Neural cell (in vitro differentiated cells): ENCODE data around the gene C1QC. TPM values are rescaled to one million over a fixed set of nuclear protein-coding genes. Genes with fewer than 3 reads are reported as not detected.

Experiments
- H2AFZ ChIP-seq: fragments of 200-600, 300-800 bp; sonication (generic), shearing (Covaris generic); 2 replicates; pipeline ENCODE4 v1.6.0; 2014; ENCODE audit warnings: low read depth, mild to moderate bottlenecking, antibody characterized with exemption, low read length, moderate library complexity
- H3F3A ChIP-seq: fragments of 200-600 bp; shearing (Covaris generic); 2 replicates; pipeline ENCODE4 v1.6.1; 2016; ENCODE audit warnings: mild to moderate bottlenecking, moderate library complexity, mixed read lengths, antibody characterized with exemption, low read length; ENCODE audit not compliant: insufficient read depth, poor library complexity, severe bottlenecking
- H3K27ac ChIP-seq: fragments of 200-600, 300-800 bp; sonication (generic), shearing (Covaris generic); 2 replicates; pipeline ENCODE4 v1.5.1; 2014; ENCODE audit warnings: mild to moderate bottlenecking, low read length, moderate library complexity
- H3K27me3 ChIP-seq: fragments of 300-800, 200-600 bp; sonication (generic), shearing (Covaris generic); 2 replicates; pipeline ENCODE4 v1.6.0; 2014; ENCODE audit warnings: mild to moderate bottlenecking, low read depth, low read length, moderate library complexity; ENCODE audit not compliant: insufficient read depth
- H3K36me3 ChIP-seq: fragments of 300-800, 200-600 bp; sonication (generic), shearing (Covaris generic); 2 replicates; pipeline ENCODE4 v1.5.1; 2014; ENCODE audit warnings: mild to moderate bottlenecking, antibody characterized with exemption, low read length, moderate library complexity; ENCODE audit not compliant: insufficient read depth
- H3K4me2 ChIP-seq: fragments of 300-800, 200-600 bp; sonication (generic), shearing (Covaris generic); 2 replicates; pipeline ENCODE4 v1.6.0; 2014; ENCODE audit warnings: mild to moderate bottlenecking, low read length
- H3K4me3 ChIP-seq: fragments of 300-800, 200-600 bp; sonication (generic), shearing (Covaris generic); 2 replicates; pipeline ENCODE4 v1.5.1; 2014; ENCODE audit warnings: mild to moderate bottlenecking, low read length, moderate library complexity
- H3K79me2 ChIP-seq: fragments of 200-600 bp; shearing (Covaris generic); replicated peaks from 2 replicates; pipeline ENCODE4 v1.6.0; 2014; ENCODE audit warnings: mild to moderate bottlenecking, low read length, moderate library complexity; ENCODE audit not compliant: insufficient read depth
- H3K9ac ChIP-seq: fragments of 300-800, 200-600 bp; sonication (generic), shearing (Covaris generic); 2 replicates; pipeline ENCODE4 v1.6.1; 2016; ENCODE audit warnings: mild to moderate bottlenecking, low read length, mixed read lengths
- H3K9me2 ChIP-seq: fragments of 200-600 bp; shearing (Covaris generic); 2 replicates; pipeline ENCODE4 v1.6.1; 2016; ENCODE audit warnings: mild to moderate bottlenecking, low read length, mixed read lengths; ENCODE audit not compliant: insufficient read depth
- H3K9me3 ChIP-seq: fragments of 200-600, 300-800 bp; sonication (generic), shearing (Covaris generic); 2 replicates; pipeline ENCODE4 v1.6.1; 2016; ENCODE audit warnings: mild to moderate bottlenecking, mixed run types, low read length, moderate library complexity, mixed read lengths
- H4K20me1 ChIP-seq: fragments of 200-600 bp; shearing (Covaris generic); 2 replicates; pipeline ENCODE4 v1.6.1; 2016; ENCODE audit warnings: mild to moderate bottlenecking, mixed run types; ENCODE audit not compliant: insufficient read depth
- EP300 ChIP-seq: fragments of 450-650 bp; conservative IDR thresholded peaks from 2 replicates; pipeline ENCODE4 v1.6.1; 2014; ENCODE audit warnings: antibody characterized with exemption, mild to moderate bottlenecking, moderate library complexity; ENCODE audit not compliant: poor library complexity, severe bottlenecking
- EZH2 ChIP-seq: fragments of 200-600, 300-800 bp; shearing (Covaris generic), sonication (generic); IDR thresholded peaks from 2 replicates; pipeline ENCODE4 v1.6.1; 2014; ENCODE audit warnings: antibody characterized with exemption, low read length, borderline replicate concordance, mild to moderate bottlenecking; ENCODE audit not compliant: insufficient read depth, poor library complexity, severe bottlenecking
- MXI1 ChIP-seq: fragments of 450-650 bp; conservative IDR thresholded peaks from 2 replicates; pipeline ENCODE4 v1.6.1; 2014; ENCODE audit warnings: antibody characterized with exemption, mild to moderate bottlenecking; ENCODE audit not compliant: poor library complexity, severe bottlenecking
- POLR2AphosphoS5 ChIP-seq: IDR thresholded peaks from 2 replicates; pipeline ENCODE4 v1.6.1; 2012
- SMC3 ChIP-seq: fragments of 450-650 bp; conservative IDR thresholded peaks from 2 replicates; pipeline ENCODE4 v1.6.1; 2014; ENCODE audit warnings: antibody characterized with exemption, mild to moderate bottlenecking, moderate library complexity; ENCODE audit not compliant: poor library complexity
- TAF1 ChIP-seq: IDR thresholded peaks from 2 replicates; pipeline ENCODE4 v1.6.1; 2012; ENCODE audit warnings: low read depth
- polyA plus RNA-seq: library from polyadenylated mRNA; depleted of rRNA; stranded (reverse); fragments of >200 nt; gene quantifications from 2 replicates; pipeline ENCODE4 v1.2.3, GENCODE V29; 2014
- small RNA-seq, 3 experiments: library from RNA; depleted of rRNA; stranded (forward); fragments of <200 nt; gene quantifications; one replicate each; pipeline ENCODE3, GENCODE V24; 2012
- TF ChIP-seq, protein P1 (sequence below): IDR thresholded peaks from 2 replicates; pipeline ENCODE4 v1.6.1; 2012; ENCODE audit warnings: borderline replicate concordance
- TF ChIP-seq, protein P2 (sequence below): fragments of 450-650 bp; IDR thresholded peaks from 2 replicates; pipeline ENCODE4 v1.5.1; 2014; ENCODE audit warnings: antibody characterized with exemption, mild to moderate bottlenecking, moderate library complexity; ENCODE audit not compliant: poor library complexity, severe bottlenecking

C1QC gene
- polyA plus RNA-seq, 1 donor from 2014 or later = not detected

DNA sequence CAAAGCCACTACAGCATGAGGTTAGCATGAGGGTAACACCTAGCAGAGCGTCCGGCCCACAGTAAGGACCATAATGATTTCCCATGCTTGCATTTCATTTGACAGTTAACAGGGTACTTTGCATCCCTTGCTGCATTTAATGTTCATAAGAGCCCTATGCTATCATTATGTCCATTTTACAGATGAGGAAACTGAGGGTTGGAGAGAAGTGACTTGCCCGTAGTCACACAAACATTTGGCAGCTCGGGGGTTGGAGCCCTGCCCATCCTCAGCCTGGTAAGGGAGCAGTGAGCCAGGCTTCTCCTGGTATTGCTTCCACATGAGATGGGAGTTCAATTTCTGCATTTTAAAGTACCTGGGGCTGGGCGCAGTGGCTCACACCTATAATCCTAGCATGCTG lies 50.7 kb downstream of the C1QC start:
- Histone ChIP-seq H3K9me3 (no peaks in the 10 kb centered on the region), H3K9ac (no peak overlapping the region), H3K36me3 (no peaks in the 10 kb centered on the region), H3K79me2 (no peaks in the 10 kb centered on the region), H3K9me2 (no peaks in the 10 kb centered on the region), H3K27me3 (no peaks in the 10 kb centered on the region), H4K20me1 (no peaks in the 10 kb centered on the region), H2AFZ (no peak overlapping the region), H3K4me3 (no peak overlapping the region), H3F3A (no peaks in the 10 kb centered on the region), H3K27ac (no peak overlapping the region), H3K4me2 (no peak overlapping the region)
- TF ChIP-seq, protein P1, sequence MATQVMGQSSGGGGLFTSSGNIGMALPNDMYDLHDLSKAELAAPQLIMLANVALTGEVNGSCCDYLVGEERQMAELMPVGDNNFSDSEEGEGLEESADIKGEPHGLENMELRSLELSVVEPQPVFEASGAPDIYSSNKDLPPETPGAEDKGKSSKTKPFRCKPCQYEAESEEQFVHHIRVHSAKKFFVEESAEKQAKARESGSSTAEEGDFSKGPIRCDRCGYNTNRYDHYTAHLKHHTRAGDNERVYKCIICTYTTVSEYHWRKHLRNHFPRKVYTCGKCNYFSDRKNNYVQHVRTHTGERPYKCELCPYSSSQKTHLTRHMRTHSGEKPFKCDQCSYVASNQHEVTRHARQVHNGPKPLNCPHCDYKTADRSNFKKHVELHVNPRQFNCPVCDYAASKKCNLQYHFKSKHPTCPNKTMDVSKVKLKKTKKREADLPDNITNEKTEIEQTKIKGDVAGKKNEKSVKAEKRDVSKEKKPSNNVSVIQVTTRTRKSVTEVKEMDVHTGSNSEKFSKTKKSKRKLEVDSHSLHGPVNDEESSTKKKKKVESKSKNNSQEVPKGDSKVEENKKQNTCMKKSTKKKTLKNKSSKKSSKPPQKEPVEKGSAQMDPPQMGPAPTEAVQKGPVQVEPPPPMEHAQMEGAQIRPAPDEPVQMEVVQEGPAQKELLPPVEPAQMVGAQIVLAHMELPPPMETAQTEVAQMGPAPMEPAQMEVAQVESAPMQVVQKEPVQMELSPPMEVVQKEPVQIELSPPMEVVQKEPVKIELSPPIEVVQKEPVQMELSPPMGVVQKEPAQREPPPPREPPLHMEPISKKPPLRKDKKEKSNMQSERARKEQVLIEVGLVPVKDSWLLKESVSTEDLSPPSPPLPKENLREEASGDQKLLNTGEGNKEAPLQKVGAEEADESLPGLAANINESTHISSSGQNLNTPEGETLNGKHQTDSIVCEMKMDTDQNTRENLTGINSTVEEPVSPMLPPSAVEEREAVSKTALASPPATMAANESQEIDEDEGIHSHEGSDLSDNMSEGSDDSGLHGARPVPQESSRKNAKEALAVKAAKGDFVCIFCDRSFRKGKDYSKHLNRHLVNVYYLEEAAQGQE = no peak
- no peak for TF ChIP-seq MXI1
- no peak for TF ChIP-seq SMC3

DNA sequence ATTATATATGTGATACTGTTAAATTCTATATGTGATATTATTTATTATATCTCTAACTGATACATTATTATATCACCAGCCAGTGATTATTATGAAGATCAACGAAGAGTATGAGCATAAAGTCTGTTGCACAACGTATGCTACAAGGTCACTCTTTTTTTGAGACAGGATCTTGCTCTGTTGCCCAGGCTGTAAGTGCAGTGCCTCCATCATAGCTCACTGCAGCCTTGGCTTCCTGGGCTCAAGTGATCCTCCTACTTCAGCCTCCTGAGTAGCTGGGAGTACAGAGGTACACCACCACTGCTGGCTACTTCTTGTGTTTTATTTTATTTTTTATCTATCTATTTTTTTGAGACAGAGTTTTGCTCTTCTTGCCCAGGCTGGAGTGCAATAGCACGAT lies 53.2 kb downstream of the C1QC start:
- H2AFZ ChIP-seq = no peak overlapping the region
- H3K9me2 ChIP-seq = no peaks in the 10 kb centered on the region
- no peak overlapping the region for H3K27ac ChIP-seq
- H3K4me3 ChIP-seq = no peak overlapping the region
- TF ChIP-seq, protein P1 = no peak
- TF ChIP-seq EZH2 (no peak), POLR2AphosphoS5 (no peak), MXI1 (no peak), SMC3 (no peak), EP300 (no peak), TAF1 (no peak)
- TF ChIP-seq, protein P2, sequence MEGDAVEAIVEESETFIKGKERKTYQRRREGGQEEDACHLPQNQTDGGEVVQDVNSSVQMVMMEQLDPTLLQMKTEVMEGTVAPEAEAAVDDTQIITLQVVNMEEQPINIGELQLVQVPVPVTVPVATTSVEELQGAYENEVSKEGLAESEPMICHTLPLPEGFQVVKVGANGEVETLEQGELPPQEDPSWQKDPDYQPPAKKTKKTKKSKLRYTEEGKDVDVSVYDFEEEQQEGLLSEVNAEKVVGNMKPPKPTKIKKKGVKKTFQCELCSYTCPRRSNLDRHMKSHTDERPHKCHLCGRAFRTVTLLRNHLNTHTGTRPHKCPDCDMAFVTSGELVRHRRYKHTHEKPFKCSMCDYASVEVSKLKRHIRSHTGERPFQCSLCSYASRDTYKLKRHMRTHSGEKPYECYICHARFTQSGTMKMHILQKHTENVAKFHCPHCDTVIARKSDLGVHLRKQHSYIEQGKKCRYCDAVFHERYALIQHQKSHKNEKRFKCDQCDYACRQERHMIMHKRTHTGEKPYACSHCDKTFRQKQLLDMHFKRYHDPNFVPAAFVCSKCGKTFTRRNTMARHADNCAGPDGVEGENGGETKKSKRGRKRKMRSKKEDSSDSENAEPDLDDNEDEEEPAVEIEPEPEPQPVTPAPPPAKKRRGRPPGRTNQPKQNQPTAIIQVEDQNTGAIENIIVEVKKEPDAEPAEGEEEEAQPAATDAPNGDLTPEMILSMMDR = no peak
- H3K27me3 ChIP-seq = no peaks in the 10 kb centered on the region
- H3K9me3 ChIP-seq = no peaks in the 10 kb centered on the region
- H3F3A ChIP-seq = no peaks in the 10 kb centered on the region
- no peak overlapping the region for H3K4me2 ChIP-seq
- no peak overlapping the region for H3K9ac ChIP-seq
- H3K36me3 ChIP-seq = no peaks in the 10 kb centered on the region
- no peaks in the 10 kb centered on the region for H4K20me1 ChIP-seq
- H3K79me2 ChIP-seq = no peaks in the 10 kb centered on the region

Small RNAs within 50 kb of the gene (small RNA-seq; reads per million reads assigned to genes)
- gene MIR6127 = 0 reads per million in 3 experiments

Other genes starting within 250 kb of the C1QC start
- 12.2 and 12.7 TPM in 2 replicates for gene ZBTB40, start 191.8 kb upstream of the C1QC start, polyA plus RNA-seq
- gene EPHA8, start 80.1 kb upstream of the C1QC start, polyA plus RNA-seq = 3.9 and 4.7 TPM in 2 replicates
- not detected in 2 replicates for gene C1QA, start 7.0 kb upstream of the C1QC start, polyA plus RNA-seq
- gene C1QB, start 9.6 kb downstream of the C1QC start, polyA plus RNA-seq = not detected in 2 replicates
- gene EPHB2, start 67.2 kb downstream of the C1QC start, polyA plus RNA-seq = 22.8 and 32.7 TPM in 2 replicates